Activated CD8-positive, alpha-beta memory T cell treated with anti-CD3 and anti-CD28 coated beads for 24 hours (primary cell): ENCODE measurements around the gene CALM1.

Source experiments
- DNase-seq: peaks from one replicate; pipeline ENCODE4 v3.0.0-alpha.2; 2020

Gene CALM1

DNA sequence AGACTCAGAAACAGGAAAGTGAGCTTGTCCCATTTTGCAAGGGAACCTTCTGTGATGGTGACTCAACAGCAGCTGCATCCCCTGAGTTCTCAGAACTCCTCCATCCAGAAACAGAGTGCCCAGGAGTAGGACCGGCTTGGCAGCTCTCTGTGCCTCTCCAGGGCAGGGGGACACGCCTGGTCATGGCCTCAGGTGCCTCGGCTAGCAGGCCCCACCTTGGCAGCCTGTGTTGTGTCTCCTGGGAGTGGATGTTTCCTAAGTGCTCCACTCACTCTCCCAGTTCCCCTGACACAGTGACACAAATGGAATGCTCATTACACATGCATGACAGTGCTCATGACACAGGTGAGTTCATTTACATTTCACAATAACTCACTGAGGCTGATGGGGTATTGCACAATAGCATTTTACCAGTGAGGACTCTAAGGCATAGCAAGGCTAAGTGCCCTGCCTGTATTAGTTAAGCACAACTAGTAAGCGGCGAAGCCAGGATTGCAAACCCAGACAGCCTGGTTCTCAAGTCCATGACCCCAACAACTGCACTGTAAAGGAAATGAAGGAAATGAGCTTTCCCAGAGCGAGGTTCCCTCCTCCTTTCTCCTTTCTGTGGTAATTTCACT, 47.4 kb downstream of the CALM1 start:
- DNase-seq, result no peak

DNA sequence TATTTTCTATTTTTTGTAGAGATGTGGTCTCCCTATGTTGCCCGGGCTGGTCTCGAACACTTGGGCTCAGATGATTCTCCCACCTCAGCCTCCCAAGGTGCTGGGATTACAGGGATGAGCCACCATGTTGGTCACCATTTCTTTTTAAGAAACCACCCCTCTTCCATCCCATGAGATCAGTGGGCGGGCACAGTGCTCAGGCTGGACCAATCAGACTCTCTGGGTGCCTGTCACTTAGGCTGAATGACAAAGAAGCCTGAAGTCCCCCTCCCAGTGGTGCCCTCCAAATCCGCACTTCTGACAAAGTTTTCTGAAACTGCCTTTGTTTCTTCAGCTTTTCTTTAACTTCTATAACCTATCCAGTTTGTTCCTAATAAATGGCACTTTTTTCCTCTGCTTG, 48.2 kb downstream of the CALM1 start:
- DNase-seq, result no peak

DNA sequence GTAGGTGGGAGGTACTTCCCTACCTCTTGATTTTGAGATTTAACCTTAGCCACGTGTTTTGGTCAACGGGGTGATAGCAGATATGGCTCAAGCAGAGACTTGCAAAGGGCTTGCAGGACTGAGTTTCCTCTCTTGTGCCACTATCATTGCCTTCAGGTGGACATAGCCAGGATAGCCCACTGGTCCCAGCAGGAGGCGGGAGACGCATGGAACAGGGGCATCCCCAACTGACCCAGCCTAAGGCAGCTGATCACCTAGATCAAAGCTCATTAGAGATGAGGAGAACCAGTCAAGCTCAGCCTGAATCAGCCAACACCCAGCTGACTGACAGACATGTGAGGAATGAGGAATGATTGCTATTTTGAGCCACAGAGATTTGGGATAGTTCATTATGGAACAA, 49.6 kb downstream of the CALM1 start:
- no peak for DNase-seq

DNA sequence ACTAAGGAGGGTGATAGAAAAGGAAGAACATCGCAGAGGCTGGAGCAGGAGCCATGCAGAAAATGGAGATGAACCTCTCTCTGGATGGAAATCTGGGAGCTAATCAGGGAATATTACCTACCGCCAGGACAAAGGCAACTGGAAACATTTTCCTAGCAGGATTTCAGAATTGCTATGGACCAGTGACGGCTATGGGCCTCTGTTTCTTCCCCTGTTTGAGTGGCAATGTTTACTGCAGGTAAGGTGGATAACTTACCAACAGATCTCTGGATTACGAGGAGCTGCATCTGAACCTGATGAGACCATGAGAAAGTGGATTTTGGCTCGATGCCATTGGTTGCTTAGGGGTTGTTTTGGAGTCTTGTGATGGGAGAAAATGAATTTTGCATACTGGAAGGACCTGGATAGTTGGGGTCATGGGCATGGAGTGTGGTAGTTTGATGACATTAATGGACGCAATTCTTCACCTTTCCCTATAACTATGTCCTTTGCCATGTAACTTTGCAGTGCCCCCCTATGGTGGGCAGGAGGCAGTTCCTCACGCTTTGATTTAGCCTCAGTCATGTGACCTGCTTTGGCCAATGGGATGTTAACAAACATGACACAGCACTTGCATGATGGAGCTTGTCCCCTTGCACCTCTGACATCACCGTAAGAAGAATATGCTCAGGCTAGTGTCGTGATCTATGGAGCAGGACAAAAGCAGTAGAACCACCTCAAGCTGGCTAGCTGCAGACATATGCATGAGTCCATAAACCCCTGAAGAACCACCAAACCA, 51.1 kb downstream of the CALM1 start:
- no peak for DNase-seq

DNA sequence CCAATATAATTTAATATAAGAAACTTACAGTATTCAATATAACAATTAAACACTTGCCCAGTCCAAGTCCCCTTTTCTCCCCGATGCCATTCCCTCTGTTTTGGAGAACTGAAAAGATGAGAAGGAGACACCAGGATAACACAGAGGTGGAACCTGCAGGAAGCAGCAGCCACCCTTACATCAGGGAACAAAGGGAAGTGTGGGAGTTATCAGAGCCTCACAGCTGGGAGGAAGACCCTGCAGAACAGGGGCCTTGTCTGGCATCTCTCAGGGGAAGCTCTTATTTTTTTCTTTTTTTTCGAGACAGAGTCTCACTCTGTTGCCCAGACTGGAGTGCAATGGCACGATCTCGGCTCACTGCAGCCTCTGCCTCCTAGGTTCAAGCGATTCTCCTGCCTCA, 52.6 kb downstream of the CALM1 start:
- DNase-seq, result no peak

DNA sequence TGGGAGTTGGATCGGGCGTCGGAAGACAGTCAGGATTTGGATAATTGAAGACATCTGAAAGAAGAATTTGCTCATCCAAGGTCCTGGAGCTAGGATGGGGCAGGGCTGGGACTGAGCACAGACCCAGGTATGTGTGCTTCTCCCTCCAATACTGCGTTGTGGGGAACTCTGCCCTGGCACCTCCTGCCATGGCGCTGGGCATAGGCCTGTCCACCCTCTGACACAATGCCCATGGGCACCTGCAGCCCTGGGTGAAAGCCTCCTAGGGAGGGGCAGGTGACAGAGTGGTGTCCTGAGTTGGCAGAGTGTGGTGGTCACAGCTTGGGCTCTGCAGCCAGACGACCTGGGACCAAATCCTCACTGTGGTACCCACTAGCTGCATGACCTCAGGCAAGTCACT, 53.3 kb downstream of the CALM1 start:
- no peak for DNase-seq

DNA sequence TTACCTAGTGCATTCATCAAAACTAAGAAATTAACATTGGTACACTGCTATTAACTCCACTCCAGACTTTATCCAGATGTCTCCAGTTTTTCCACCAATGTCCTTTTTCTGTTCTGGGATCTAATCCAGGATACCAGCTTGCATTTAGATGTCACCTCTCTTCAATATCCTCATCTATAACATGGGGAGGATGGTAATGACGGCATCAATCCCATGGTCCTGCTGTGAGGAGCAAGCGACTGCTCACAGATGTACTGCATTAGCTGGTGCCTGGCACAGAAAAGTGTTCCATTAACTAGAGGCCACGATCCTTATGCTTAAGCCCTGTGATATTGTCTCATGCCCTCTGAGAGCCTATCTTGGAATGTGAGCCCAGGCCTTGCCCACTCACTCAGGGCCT, 53.8 kb downstream of the CALM1 start:
- DNase-seq, result no peak

DNA sequence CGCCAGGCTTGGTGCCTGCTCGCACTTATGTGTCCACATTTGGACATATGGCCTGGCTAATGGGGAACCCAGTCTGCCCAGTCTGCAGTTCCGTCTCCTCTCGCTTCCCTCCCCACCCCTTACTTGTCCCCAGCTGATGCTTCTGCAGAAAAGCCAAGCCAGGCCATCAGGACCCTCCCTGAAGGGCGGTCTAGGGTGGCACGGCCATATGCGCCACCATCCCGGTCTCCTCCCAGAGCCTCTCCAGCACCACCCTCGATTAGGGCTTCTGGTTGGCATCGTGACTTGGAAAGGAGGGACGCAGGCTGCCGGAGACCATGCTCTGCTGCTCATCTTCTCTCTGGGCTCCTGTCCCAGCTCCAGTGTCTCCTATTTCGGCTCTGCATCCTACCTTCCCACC, 54.6 kb downstream of the CALM1 start:
- no peak for DNase-seq

DNA sequence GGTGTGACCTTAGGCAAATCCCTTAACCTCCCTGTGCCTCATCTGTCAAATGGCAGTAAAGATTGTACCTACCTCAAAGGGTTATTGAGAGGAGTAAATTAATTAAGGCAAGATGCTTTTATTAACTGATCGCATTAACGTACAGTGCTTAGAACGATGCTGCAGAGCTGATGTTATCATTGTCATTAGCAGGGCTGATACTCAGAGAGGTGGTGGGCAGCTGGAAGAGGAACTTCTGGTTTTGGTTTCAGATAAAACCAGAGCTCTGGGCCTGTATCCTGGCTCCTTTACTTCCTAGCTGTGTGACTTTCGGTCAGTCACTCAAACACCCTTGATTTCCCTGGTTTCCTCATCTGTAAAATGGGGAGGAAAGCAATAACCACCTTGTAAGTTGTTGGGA, 55.1 kb downstream of the CALM1 start:
- no peak for DNase-seq

DNA sequence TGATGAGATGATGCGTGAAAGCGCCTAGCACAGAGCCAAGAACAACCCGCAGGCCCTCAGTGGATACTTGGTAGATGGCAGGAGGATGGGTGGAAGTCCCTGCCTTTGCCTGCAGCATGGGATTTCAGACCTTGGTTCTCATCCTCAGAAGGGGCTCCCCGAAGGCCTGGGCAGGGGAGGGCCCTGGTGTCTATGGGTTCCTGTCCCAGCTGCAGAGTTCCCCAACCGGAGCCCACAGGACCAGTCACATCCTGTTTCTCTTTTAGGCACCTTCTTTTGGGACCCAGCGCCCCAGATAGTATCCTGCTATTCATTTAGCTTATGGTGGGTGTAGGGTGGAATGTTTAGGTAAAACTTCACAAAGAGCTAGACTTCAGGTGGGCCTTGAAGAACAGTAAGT, 55.5 kb downstream of the CALM1 start:
- DNase-seq, result no peak

DNA sequence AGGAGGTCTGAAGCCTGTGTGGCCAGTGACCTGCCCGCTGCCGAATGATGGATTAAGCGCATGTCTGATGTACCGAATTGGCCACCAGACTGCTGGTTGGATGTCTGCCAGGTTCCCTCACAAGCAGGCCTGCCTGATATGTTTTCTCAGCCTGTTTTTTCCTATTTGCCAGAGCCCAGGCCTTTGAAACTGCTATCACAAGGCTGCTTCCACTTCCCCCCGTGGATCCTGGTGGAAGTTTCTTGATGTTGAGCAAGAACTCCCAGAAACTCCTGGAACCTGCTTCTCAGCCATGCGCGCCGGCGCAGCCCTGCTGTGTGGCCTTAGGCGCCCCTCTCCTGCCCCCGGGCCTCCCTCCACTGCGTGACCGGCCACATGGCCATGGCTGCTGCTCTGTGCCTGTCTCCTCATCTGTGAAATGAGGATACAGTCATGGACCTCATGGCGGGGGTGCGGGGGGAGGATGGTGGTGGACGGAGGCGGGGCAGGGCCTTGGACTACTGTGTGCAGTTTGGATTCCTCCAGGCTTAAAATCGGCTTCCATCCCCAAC, 56.6 kb downstream of the CALM1 start:
- DNase-seq, result no peak

DNA sequence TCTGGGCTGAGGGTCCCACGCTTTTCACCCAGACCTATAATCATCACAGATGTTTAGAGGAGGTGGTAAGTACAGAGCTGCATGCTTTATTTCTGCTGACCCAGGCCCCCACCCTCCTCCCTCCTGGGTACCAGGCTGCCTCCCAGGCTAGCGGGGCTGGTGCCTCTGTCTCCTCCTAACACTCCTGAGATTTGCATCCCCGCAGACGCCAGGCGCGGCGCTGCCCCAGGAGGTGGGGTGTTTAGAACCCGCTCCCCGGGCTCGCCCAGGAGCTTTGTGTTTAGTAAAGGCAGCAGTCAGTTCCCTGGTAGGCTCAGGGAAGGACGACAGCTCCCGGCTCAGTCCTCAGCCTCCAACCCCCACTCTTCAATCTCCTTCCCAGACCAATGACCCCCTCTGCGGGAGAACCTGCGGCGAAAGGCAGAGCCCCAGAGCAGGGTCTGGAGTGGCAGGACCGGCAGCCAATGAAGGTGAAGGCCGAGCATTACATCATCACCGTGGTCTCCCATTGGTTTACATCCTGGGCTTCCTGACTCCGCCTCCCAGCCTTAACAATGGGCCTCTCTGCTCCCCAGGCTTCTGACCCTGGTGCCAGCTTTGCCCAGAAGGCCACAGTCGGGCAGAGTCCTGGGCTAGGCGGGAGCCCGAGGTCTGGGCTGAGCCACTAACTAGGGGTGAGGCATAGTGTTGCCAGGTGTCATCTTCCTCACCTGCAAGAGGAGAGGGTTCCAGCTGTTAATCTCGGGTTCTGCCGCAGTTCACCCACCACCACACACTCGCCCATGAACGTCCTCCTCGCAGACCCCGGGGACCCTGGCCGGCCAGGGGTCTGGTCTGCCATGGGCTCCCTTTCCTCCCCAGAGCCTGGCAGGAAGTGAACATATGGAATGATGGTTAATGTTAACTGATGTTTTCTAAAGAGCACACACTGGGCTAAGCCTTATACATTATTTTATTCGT, 57.5 kb downstream of the CALM1 start:
- DNase-seq, result no peak

DNA sequence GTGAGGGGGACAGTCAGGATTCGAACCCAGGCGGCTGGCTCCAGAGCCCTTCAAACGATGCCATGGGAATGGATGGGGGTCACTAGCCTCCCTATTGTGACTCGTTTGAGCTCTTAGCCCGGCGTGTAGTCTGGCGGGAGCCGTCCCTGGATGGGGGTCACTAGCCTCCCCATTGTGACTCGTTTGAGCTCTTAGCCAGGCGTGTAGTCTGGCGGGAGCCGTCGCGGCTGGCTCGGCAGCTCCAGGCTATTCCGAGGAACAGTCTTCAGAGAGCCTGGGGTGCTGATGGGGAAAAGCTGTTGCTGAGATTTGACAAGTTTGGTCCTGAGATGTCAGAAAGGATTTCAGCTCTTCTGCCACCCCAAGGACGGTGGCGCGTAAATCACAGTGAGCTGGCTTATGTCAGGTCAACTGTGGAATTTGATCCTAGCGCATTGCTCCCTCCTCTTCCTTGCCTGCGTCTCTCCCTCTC, 58.3 kb downstream of the CALM1 start:
- no peak for DNase-seq

DNA sequence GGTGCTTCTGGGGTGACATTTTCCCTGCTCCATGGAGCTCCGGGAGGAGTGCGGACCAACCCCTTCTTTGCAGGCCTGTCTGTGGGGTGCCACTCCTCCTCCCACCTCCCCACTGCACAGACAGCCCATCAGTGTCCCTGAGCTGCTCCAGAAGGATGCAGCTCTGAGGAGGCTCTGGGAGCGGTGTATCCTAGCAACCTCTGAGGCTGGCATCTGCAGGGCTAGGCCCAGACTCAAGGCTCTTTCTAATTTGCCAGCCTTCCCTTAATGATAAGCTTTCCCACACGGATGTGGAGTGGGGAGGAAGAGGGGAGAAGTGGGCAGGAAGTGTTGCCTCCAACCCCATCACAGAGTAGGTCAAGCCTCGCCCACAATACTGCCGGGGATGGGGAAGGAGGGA, 59.7 kb downstream of the CALM1 start:
- no peak for DNase-seq

DNA sequence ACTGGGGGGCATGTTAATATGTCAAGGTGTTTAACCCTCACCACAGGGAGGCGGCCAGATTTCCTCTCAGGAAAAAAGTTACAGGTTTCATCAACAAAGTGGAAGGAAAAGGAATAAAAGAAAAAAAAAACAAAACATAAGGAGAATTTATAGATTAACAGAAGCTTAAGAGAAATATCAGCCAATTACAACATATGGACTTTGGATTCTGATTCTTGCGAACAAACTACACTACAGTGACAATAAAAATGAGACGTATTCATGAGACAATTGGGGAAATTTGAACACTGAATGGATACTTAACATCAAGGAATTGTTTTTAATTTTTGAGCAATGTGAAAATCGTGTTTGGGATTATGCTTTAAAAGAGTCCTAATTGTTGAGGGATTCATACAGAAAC, 60.4 kb downstream of the CALM1 start:
- no peak for DNase-seq
